Neural progenitor cell (in vitro differentiated cells): Measurements from ENCODE around the gene B3GALT5. TPM values are rescaled to one million over a fixed set of nuclear protein-coding genes. Genes with fewer than 3 reads are reported as not detected.
A peak's percentile ranks its signal among the peaks of the same experiment; 100 is the strongest.

ENCODE experiments used
- DNase-seq: peaks from one replicate; pipeline ENCODE4 v3.0.0-alpha.2; 2016; ENCODE audit warnings: low spot score
- H2AFZ ChIP-seq: fragments of 200-600 bp; sonication (generic); replicated peaks from 2 replicates; pipeline ENCODE4 v1.6.1; 2016; ENCODE audit warnings: antibody characterized with exemption
- H3F3A ChIP-seq: fragments of 200-600 bp; sonication (generic); 2 replicates; pipeline ENCODE4 v1.6.1; 2016; ENCODE audit warnings: antibody characterized with exemption, low read depth
- H3K27ac ChIP-seq: fragments of 200-600 bp; sonication (generic); 2 replicates; pipeline ENCODE4 v1.5.1; 2016; ENCODE audit warnings: mild to moderate bottlenecking
- H3K27me3 ChIP-seq: fragments of 200-600 bp; sonication (generic); 2 replicates; pipeline ENCODE4 v1.6.1; 2016; ENCODE audit warnings: mild to moderate bottlenecking, moderate library complexity
- H3K36me3 ChIP-seq: fragments of 200-600 bp; sonication (generic); 2 replicates; pipeline ENCODE4 v1.5.1; 2016
- H3K4me1 ChIP-seq: fragments of 200-600 bp; sonication (generic); 2 replicates; pipeline ENCODE4 v1.6.1; 2016; ENCODE audit warnings: mixed run types
- H3K4me2 ChIP-seq: fragments of 200-600 bp; sonication (generic); 2 replicates; pipeline ENCODE4 v1.6.1; 2016
- H3K4me3 ChIP-seq: fragments of 200-600 bp; sonication (generic); 2 replicates; pipeline ENCODE4 v1.5.1; 2016
- H3K79me2 ChIP-seq: fragments of 200-600 bp; sonication (generic); 2 replicates; pipeline ENCODE4 v1.6.1; 2016; ENCODE audit warnings: low read depth
- H3K9ac ChIP-seq: fragments of 200-600 bp; sonication (generic); 2 replicates; pipeline ENCODE4 v1.6.1; 2016
- H3K9me3 ChIP-seq: fragments of 200-600 bp; sonication (generic); 2 replicates; pipeline ENCODE4 v1.5.1; 2016; ENCODE audit warnings: low read depth
- H4K20me1 ChIP-seq: fragments of 200-600 bp; sonication (generic); 2 replicates; pipeline ENCODE4 v1.6.1; 2016; ENCODE audit warnings: low read depth
- H3K27ac Mint-ChIP-seq: 3 replicates; pipeline ENCODE4 v1.8.0; 2021; ENCODE audit warnings: mixed read lengths
- H3K27me3 Mint-ChIP-seq: 2 replicates; pipeline ENCODE4 v1.8.0; 2022; ENCODE audit warnings: low read depth, mild to moderate bottlenecking, inconsistent platforms, moderate library complexity, mixed read lengths; ENCODE audit not compliant: insufficient read depth
- H3K36me3 Mint-ChIP-seq: 3 replicates; pipeline ENCODE4 v1.8.0; 2021; ENCODE audit warnings: mixed read lengths
- H3K4me1 Mint-ChIP-seq: 3 replicates; pipeline ENCODE4 v1.8.0; 2021; ENCODE audit warnings: mixed read lengths
- H3K4me3 Mint-ChIP-seq: 3 replicates; pipeline ENCODE4 v1.8.0; 2021; ENCODE audit warnings: mild to moderate bottlenecking, moderate library complexity, mixed read lengths
- H3K9me3 Mint-ChIP-seq: 3 replicates; pipeline ENCODE4 v1.8.0; 2020; ENCODE audit warnings: mixed read lengths
- CTCF ChIP-seq: fragments of 200-600 bp; sonication (generic); IDR thresholded peaks from 2 replicates; pipeline ENCODE4 v1.5.1; 2017; ENCODE audit warnings: antibody characterized with exemption, mild to moderate bottlenecking
- EZH2 ChIP-seq: fragments of 200-600 bp; sonication (generic); IDR thresholded peaks from 2 replicates; pipeline ENCODE4 v1.6.1; 2017; ENCODE audit warnings: antibody characterized with exemption, mild to moderate bottlenecking, moderate library complexity
- EZH2phosphoT487 ChIP-seq: fragments of 200-600 bp; sonication (generic); IDR thresholded peaks from 2 replicates; pipeline ENCODE4 v1.6.1; 2017; ENCODE audit warnings: antibody characterized with exemption
- total RNA-seq: library from RNA; depleted of rRNA; stranded (reverse); fragments of >200 nt; gene quantifications from 2 replicates; pipeline ENCODE4 v1.2.3, GENCODE V29; 2015; ENCODE audit warnings: low replicate concordance

The B3GALT5 gene
- total RNA-seq, 1 donor from 2014 or later, result 1.3 TPM

- Mint-ChIP-seq H3K27me3 (peaks cover 9% of the 10 kb centered on the region), H3K4me1 (peaks cover 6% of the 10 kb centered on the region), H3K9me3 (no peaks in the 10 kb centered on the region), H3K27ac (no peak overlapping the region), H3K36me3 (no peaks in the 10 kb centered on the region), H3K4me3 (no peak overlapping the region)
- Histone ChIP-seq H3F3A (no peaks in the 10 kb centered on the region), H2AFZ (no peak overlapping the region), H3K27me3 (no peaks in the 10 kb centered on the region), H3K9me3 (no peaks in the 10 kb centered on the region), H3K4me2 (no peak overlapping the region), H3K27ac (no peak overlapping the region), H3K4me1 (no peaks in the 10 kb centered on the region), H4K20me1 (no peaks in the 10 kb centered on the region), H3K79me2 (no peaks in the 10 kb centered on the region), H3K9ac (no peak overlapping the region), H3K4me3 (no peak overlapping the region), H3K36me3 (no peaks in the 10 kb centered on the region)
- DNase-seq, result peak; percentile 72
- TF ChIP-seq EZH2phosphoT487 (no peak), EZH2 (no peak), CTCF (peak; percentile 74)
Measured at GRCh38 chr21:39715804-39716397, 103.2 kb downstream of the B3GALT5 start.

- Histone ChIP-seq H3K79me2 (no peaks in the 10 kb centered on the region), H3K36me3 (no peaks in the 10 kb centered on the region), H2AFZ (no peak overlapping the region), H3K27ac (no peak overlapping the region), H3K4me3 (no peak overlapping the region), H3K9ac (no peak overlapping the region), H4K20me1 (no peaks in the 10 kb centered on the region), H3K9me3 (no peaks in the 10 kb centered on the region), H3K4me2 (no peak overlapping the region), H3K4me1 (no peaks in the 10 kb centered on the region), H3F3A (no peaks in the 10 kb centered on the region), H3K27me3 (no peaks in the 10 kb centered on the region)
- no peak for DNase-seq
- no peak overlapping the region for H3K4me3 Mint-ChIP-seq
- no peaks in the 10 kb centered on the region for H3K27me3 Mint-ChIP-seq
- H3K36me3 Mint-ChIP-seq, result peaks cover 3% of the 10 kb centered on the region
- no peaks in the 10 kb centered on the region for H3K4me1 Mint-ChIP-seq
- H3K27ac Mint-ChIP-seq, result no peak overlapping the region
- no peak for TF ChIP-seq EZH2
- TF ChIP-seq CTCF, result no peak
- no peak for TF ChIP-seq EZH2phosphoT487
- H3K9me3 Mint-ChIP-seq, result peaks cover 12% of the 10 kb centered on the region
Measured at GRCh38 chr21:39720126-39720778, 107.5 kb downstream of the B3GALT5 start.

- Mint-ChIP-seq H3K27ac (no peak overlapping the region), H3K4me3 (no peak overlapping the region), H3K4me1 (no peaks in the 10 kb centered on the region), H3K27me3 (no peaks in the 10 kb centered on the region), H3K36me3 (peaks cover 3% of the 10 kb centered on the region), H3K9me3 (peaks cover 12% of the 10 kb centered on the region)
- no peaks in the 10 kb centered on the region for H3K4me1 ChIP-seq
- no peaks in the 10 kb centered on the region for H3K79me2 ChIP-seq
- no peaks in the 10 kb centered on the region for H3F3A ChIP-seq
- H3K27me3 ChIP-seq, result no peaks in the 10 kb centered on the region
- no peak for TF ChIP-seq EZH2phosphoT487
- no peak for TF ChIP-seq CTCF
- TF ChIP-seq EZH2, result no peak
- H3K27ac ChIP-seq, result no peak overlapping the region
- H4K20me1 ChIP-seq, result no peaks in the 10 kb centered on the region
- DNase-seq, result no peak
- H3K9ac ChIP-seq, result no peak overlapping the region
- H3K4me3 ChIP-seq, result no peak overlapping the region
- H3K36me3 ChIP-seq, result no peaks in the 10 kb centered on the region
- H2AFZ ChIP-seq, result no peak overlapping the region
- no peaks in the 10 kb centered on the region for H3K9me3 ChIP-seq
- H3K4me2 ChIP-seq, result no peak overlapping the region
Measured at GRCh38 chr21:39721885-39722284, 109.1 kb downstream of the B3GALT5 start.

Other genes with a start within 250 kb of the B3GALT5 start
- 2.6 and 4.7 TPM in 2 replicates for gene LCA5L, start 167.2 kb upstream of the B3GALT5 start, total RNA-seq
- 7.5 and 12.2 TPM in 2 replicates for gene SH3BGR, start 161.0 kb upstream of the B3GALT5 start, total RNA-seq
- 0.43 and 0.60 TPM in 2 replicates for gene IGSF5, start 132.2 kb downstream of the B3GALT5 start, total RNA-seq